GM23338 (cell line): ENCODE results near the gene CYSRT1.

Experiments used
- CREB1 ChIP-seq: fragments of 250-450 bp; sonication (Bioruptor Pico); IDR thresholded peaks from 2 replicates; pipeline ENCODE4 v1.5.0; 2020; ENCODE audit warnings: low read depth, mild to moderate bottlenecking, moderate library complexity
- CTCF ChIP-seq, 2 experiments: fragments of 200-600 bp in 1 of 2; sonication (generic) in 1 of 2; conservative IDR thresholded peaks; 2 replicates each; pipeline versions ENCODE4 v1.5.1 to v1.6.1; 2016 to 2017; ENCODE audit warnings: antibody characterized with exemption in 2 of 2, low read depth in 2 of 2, mild to moderate bottlenecking in 2 of 2, moderate library complexity in 1 of 2
- EZH2 ChIP-seq: fragments of 200-600 bp; sonication (generic); IDR thresholded peaks from one replicate; pipeline ENCODE4 v1.8.0; 2017; ENCODE audit warnings: antibody characterized with exemption, mild to moderate bottlenecking, low read depth; ENCODE audit not compliant: unreplicated experiment
- EZH2phosphoT487 ChIP-seq: fragments of 200-600 bp; sonication (generic); IDR thresholded peaks from one replicate; pipeline ENCODE4 v1.8.1; 2018; ENCODE audit warnings: antibody characterized with exemption; ENCODE audit not compliant: unreplicated experiment
- JUNB ChIP-seq: IDR thresholded peaks from one replicate; pipeline ENCODE4 v1.6.1; 2016; ENCODE audit warnings: antibody characterized with exemption; ENCODE audit not compliant: unreplicated experiment
- NANOG ChIP-seq: IDR thresholded peaks from 2 replicates; pipeline ENCODE4 v1.6.1; 2016; ENCODE audit warnings: antibody characterized with exemption, borderline replicate concordance
- POLR2AphosphoS5 ChIP-seq: IDR thresholded peaks from 2 replicates; pipeline ENCODE4 v1.6.1; 2016; ENCODE audit warnings: antibody characterized with exemption, low read depth
- STAT1 ChIP-seq: IDR thresholded peaks from one replicate; pipeline ENCODE4 v1.6.1; 2016; ENCODE audit warnings: antibody characterized with exemption; ENCODE audit not compliant: unreplicated experiment
- TF ChIP-seq, protein P1 (sequence below): IDR thresholded peaks from one replicate; pipeline ENCODE4 v1.6.1; 2018; ENCODE audit warnings: antibody characterized with exemption; ENCODE audit not compliant: unreplicated experiment
- TF ChIP-seq, protein P2 (sequence below): fragments of 250-450 bp; sonication (Bioruptor Pico); IDR thresholded peaks from 2 replicates; pipeline ENCODE4 v1.5.0; 2020; ENCODE audit warnings: mild to moderate bottlenecking, moderate library complexity

DNA sequence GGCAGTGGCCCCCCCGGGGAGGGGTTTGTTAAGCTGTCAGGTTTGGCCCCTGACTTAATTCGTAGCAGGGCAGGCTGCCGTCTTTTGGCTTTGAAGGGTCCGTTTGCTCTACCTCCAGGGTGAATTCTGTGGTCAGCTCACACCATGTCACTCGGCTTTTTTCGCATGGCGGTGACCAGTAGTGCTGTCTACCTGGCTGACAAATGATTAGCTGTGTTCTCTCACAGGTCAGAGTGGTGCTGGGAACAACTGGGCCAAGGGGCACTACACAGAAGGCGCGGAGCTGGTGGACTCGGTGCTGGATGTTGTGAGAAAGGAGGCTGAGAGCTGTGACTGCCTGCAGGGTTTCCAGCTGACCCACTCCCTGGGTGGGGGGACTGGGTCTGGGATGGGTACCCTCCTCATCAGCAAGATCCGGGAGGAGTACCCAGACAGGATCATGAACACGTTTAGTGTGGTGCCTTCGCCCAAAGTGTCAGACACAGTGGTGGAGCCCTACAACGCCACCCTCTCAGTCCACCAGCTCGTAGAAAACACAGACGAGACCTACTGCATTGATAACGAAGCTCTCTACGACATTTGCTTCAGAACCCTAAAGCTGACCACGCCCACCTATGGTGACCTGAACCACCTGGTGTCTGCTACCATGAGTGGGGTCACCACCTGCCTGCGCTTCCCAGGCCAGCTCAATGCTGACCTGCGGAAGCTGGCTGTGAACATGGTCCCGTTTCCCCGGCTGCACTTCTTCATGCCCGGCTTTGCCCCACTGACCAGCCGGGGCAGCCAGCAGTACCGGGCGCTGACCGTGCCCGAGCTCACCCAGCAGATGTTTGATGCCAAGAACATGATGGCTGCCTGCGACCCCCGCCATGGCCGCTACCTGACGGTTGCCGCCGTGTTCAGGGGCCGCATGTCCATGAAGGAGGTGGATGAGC is 17.6 kb downstream of the CYSRT1 start:
- no peak for TF ChIP-seq CTCF (conservative IDR thresholded peaks at IDR 0.05; ENCODE audit: low read depth in 2 of 2)
- no peak for TF ChIP-seq EZH2phosphoT487
- no peak for TF ChIP-seq POLR2AphosphoS5
- TF ChIP-seq, protein P1, sequence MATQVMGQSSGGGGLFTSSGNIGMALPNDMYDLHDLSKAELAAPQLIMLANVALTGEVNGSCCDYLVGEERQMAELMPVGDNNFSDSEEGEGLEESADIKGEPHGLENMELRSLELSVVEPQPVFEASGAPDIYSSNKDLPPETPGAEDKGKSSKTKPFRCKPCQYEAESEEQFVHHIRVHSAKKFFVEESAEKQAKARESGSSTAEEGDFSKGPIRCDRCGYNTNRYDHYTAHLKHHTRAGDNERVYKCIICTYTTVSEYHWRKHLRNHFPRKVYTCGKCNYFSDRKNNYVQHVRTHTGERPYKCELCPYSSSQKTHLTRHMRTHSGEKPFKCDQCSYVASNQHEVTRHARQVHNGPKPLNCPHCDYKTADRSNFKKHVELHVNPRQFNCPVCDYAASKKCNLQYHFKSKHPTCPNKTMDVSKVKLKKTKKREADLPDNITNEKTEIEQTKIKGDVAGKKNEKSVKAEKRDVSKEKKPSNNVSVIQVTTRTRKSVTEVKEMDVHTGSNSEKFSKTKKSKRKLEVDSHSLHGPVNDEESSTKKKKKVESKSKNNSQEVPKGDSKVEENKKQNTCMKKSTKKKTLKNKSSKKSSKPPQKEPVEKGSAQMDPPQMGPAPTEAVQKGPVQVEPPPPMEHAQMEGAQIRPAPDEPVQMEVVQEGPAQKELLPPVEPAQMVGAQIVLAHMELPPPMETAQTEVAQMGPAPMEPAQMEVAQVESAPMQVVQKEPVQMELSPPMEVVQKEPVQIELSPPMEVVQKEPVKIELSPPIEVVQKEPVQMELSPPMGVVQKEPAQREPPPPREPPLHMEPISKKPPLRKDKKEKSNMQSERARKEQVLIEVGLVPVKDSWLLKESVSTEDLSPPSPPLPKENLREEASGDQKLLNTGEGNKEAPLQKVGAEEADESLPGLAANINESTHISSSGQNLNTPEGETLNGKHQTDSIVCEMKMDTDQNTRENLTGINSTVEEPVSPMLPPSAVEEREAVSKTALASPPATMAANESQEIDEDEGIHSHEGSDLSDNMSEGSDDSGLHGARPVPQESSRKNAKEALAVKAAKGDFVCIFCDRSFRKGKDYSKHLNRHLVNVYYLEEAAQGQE: no peak
- TF ChIP-seq EZH2: no peak
- no peak for TF ChIP-seq CREB1 (CRISPR knock-in tag)
- TF ChIP-seq JUNB: no peak
- TF ChIP-seq NANOG: no peak
- TF ChIP-seq, protein P2, sequence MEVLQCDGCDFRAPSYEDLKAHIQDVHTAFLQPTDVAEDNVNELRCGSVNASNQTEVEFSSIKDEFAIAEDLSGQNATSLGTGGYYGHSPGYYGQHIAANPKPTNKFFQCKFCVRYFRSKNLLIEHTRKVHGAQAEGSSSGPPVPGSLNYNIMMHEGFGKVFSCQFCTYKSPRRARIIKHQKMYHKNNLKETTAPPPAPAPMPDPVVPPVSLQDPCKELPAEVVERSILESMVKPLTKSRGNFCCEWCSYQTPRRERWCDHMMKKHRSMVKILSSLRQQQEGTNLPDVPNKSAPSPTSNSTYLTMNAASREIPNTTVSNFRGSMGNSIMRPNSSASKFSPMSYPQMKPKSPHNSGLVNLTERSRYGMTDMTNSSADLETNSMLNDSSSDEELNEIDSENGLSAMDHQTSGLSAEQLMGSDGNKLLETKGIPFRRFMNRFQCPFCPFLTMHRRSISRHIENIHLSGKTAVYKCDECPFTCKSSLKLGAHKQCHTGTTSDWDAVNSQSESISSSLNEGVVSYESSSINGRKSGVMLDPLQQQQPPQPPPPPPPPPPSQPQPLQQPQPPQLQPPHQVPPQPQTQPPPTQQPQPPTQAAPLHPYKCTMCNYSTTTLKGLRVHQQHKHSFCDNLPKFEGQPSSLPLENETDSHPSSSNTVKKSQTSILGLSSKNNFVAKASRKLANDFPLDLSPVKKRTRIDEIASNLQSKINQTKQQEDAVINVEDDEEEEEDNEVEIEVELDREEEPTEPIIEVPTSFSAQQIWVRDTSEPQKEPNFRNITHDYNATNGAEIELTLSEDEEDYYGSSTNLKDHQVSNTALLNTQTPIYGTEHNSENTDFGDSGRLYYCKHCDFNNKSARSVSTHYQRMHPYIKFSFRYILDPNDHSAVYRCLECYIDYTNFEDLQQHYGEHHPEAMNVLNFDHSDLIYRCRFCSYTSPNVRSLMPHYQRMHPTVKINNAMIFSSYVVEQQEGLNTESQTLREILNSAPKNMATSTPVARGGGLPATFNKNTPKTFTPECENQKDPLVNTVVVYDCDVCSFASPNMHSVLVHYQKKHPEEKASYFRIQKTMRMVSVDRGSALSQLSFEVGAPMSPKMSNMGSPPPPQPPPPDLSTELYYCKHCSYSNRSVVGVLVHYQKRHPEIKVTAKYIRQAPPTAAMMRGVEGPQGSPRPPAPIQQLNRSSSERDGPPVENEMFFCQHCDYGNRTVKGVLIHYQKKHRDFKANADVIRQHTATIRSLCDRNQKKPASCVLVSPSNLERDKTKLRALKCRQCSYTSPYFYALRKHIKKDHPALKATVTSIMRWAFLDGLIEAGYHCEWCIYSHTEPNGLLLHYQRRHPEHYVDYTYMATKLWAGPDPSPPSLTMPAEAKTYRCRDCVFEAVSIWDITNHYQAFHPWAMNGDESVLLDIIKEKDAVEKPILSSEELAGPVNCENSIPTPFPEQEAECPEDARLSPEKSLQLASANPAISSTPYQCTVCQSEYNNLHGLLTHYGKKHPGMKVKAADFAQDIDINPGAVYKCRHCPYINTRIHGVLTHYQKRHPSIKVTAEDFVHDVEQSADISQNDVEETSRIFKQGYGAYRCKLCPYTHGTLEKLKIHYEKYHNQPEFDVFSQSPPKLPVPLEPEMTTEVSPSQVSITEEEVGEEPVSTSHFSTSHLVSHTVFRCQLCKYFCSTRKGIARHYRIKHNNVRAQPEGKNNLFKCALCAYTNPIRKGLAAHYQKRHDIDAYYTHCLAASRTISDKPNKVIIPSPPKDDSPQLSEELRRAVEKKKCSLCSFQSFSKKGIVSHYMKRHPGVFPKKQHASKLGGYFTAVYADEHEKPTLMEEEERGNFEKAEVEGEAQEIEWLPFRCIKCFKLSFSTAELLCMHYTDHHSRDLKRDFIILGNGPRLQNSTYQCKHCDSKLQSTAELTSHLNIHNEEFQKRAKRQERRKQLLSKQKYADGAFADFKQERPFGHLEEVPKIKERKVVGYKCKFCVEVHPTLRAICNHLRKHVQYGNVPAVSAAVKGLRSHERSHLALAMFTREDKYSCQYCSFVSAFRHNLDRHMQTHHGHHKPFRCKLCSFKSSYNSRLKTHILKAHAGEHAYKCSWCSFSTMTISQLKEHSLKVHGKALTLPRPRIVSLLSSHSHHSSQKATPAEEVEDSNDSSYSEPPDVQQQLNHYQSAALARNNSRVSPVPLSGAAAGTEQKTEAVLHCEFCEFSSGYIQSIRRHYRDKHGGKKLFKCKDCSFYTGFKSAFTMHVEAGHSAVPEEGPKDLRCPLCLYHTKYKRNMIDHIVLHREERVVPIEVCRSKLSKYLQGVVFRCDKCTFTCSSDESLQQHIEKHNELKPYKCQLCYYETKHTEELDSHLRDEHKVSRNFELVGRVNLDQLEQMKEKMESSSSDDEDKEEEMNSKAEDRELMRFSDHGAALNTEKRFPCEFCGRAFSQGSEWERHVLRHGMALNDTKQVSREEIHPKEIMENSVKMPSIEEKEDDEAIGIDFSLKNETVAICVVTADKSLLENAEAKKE (CRISPR knock-in tag): no peak
- TF ChIP-seq STAT1: no peak
